Gastrocnemius medialis (tissue), 4 donors: ENCODE results near the gene RAD51B. TPM values are rescaled to one million over a fixed set of nuclear protein-coding genes. Genes with fewer than 3 reads are reported as not detected.

Experiments
- ATAC-seq, 2 donors: fragments of 150-250 bp; one replicate each; pipeline ENCODE4 v1.9.1; 2016
- DNase-seq, 2 donors: peaks; one replicate each; pipeline ENCODE4 v3.0.0-alpha.2; 2019
- H3K27ac ChIP-seq, 4 donors: fragments of 200-600 bp; sonication (generic); 1 replicate in 1 of 4; 2 replicates in 3 of 4; pipeline ENCODE4 v1.5.1; 2016 to 2018; ENCODE audit warnings: mild to moderate bottlenecking in 2 of 4, moderate library complexity in 1 of 4
- H3K27me3 ChIP-seq, 3 donors: fragments of 200-600 bp; sonication (generic) in 2 of 3; 1 replicate in 1 of 3; 2 replicates in 2 of 3; pipeline versions ENCODE4 v1.5.1 to v1.6.0; 2016 to 2019; ENCODE audit warnings: mild to moderate bottlenecking in 1 of 3, moderate library complexity in 1 of 3
- H3K36me3 ChIP-seq, 2 donors: fragments of 200-600 bp; sonication (generic) in 1 of 2; one replicate each; pipeline ENCODE4 v1.5.1; 2017 to 2018
- H3K4me1 ChIP-seq, 2 donors: fragments of 200-600 bp; sonication (generic) in 1 of 2; one replicate each; pipeline ENCODE4 v1.5.1; 2016 to 2017; ENCODE audit warnings: mild to moderate bottlenecking in 2 of 2
- H3K4me3 ChIP-seq, 4 donors: fragments of 200-600 bp; sonication (generic) in 3 of 4; 1 replicate in 1 of 4; 2 replicates in 3 of 4; pipeline ENCODE4 v1.5.1; 2016 to 2019; ENCODE audit warnings: mild to moderate bottlenecking in 2 of 4
- H3K9me3 ChIP-seq, 3 donors: fragments of 200-600 bp; sonication (generic) in 2 of 3; 1 replicate in 1 of 3; 2 replicates in 2 of 3; pipeline ENCODE4 v1.5.1; 2016 to 2019
- POLR2A ChIP-seq, 2 donors: fragments of 450-650 bp; IDR thresholded peaks; one replicate each; pipeline ENCODE4 v1.6.1; 2017; ENCODE audit warnings: antibody characterized with exemption in 2 of 2, mild to moderate bottlenecking in 2 of 2, moderate library complexity in 2 of 2
- in situ Hi-C, 4 donors: fragments of 200-750 bp; cut with MboI; loops; one replicate each; pipeline versions ENCODE4 v1.15.0 to v1.8.0; 2017; ENCODE audit warnings: low sequenced_read_pairs in 4 of 4
- intact Hi-C: fragments of 100-400 bp; cut with DNase I; formaldehyde crosslinking; loops from one replicate; pipeline ENCODE4 v1.15.1; 2023; ENCODE audit warnings: low total_unique reads
- total RNA-seq, 4 donors: library from RNA; depleted of rRNA; stranded (reverse); fragments of >200 nt; gene quantifications; one replicate each; pipeline versions ENCODE4 v1.1.0 to v1.2.3, GENCODE V29; 2016
- TF ChIP-seq, protein P1 (sequence below), 5 experiments: fragments of 450-650 bp in 3 of 5; fragments of 200-600 bp in 2 of 5; sonication (generic) in 2 of 5; IDR thresholded peaks in 4 of 5; conservative IDR thresholded peaks in 1 of 5; 1 replicate in 4 of 5; 2 replicates in 1 of 5; pipeline ENCODE4 v1.5.1; 2016 to 2019; ENCODE audit warnings: antibody characterized with exemption in 5 of 5, mild to moderate bottlenecking in 3 of 5, moderate library complexity in 3 of 5

The RAD51B gene
- total RNA-seq, 4 donors from 2014 or later: 1.6 to 3.3 (median 2.4) TPM

DNA sequence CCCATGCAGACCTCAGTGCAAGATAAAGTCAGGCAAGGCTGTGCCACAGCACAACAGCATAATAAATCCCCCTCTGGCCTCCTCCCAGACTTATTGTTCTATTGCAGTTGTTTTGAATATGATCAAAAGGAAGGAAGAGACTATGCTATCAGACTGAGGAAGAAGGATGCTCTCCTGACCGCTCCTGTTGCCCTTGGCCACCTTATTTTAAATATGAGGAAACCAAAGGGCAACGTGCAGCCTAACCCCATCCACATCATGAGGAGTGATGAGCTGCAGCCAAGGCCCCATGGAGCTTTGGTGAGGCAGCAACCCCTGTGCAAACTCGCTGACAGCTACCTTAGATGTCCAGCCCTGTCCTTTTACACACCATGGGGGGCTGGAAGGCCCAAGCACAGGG is 681.6 kb downstream of the RAD51B start:
- Histone ChIP-seq H3K9me3 (no peaks in the 10 kb centered on the region), H3K4me3 (no peak overlapping the region), H3K27me3 (no peaks in the 10 kb centered on the region), H3K36me3 (no peaks in the 10 kb centered on the region), H3K4me1 (peaks cover 5 to 6% of the 10 kb centered on the region in 2 donors), H3K27ac (no peak overlapping the region)
- ATAC-seq (no peak), DNase-seq (no peak)
- intact Hi-C loops: no loop called here
- TF ChIP-seq, protein P1, sequence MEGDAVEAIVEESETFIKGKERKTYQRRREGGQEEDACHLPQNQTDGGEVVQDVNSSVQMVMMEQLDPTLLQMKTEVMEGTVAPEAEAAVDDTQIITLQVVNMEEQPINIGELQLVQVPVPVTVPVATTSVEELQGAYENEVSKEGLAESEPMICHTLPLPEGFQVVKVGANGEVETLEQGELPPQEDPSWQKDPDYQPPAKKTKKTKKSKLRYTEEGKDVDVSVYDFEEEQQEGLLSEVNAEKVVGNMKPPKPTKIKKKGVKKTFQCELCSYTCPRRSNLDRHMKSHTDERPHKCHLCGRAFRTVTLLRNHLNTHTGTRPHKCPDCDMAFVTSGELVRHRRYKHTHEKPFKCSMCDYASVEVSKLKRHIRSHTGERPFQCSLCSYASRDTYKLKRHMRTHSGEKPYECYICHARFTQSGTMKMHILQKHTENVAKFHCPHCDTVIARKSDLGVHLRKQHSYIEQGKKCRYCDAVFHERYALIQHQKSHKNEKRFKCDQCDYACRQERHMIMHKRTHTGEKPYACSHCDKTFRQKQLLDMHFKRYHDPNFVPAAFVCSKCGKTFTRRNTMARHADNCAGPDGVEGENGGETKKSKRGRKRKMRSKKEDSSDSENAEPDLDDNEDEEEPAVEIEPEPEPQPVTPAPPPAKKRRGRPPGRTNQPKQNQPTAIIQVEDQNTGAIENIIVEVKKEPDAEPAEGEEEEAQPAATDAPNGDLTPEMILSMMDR (IDR thresholded peaks at IDR 0.05 in 4 of 5, conservative IDR thresholded peaks at IDR 0.05 in 1 of 5): no peak
- TF ChIP-seq POLR2A (IDR thresholded peaks at IDR 0.05): no peak
- in situ Hi-C loops: loop anchor here in 1 of 4 donors (25.0 kb wide), 1 partner anchor 564 kb away; no protein-coding TSS in a partner anchor

DNA sequence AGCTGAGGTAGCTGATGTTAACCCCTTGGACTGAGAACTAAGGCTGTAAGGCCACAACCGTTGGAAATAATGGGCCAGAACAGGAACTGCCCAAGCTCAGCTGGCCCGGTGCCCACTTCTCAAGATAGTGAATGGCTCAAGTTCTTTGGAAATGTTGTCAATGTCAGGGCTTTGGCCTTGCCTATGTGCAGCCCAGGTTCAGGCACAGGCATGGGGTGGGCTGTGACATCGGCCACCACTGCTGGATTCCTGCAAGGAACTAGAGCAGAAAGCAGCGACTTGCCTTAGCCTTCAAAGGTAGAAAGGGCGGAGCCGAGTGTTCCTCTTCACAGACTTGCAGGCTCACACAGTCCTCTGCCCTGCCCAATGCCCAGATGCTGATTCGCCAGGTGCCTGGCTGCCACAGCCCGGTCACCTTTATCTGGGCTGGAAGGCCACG is 682.1 kb downstream of the RAD51B start:
- TF ChIP-seq POLR2A (IDR thresholded peaks at IDR 0.05): no peak
- TF ChIP-seq, protein P1 (IDR thresholded peaks at IDR 0.05 in 4 of 5, conservative IDR thresholded peaks at IDR 0.05 in 1 of 5): no peak
- Histone ChIP-seq H3K27me3 (no peaks in the 10 kb centered on the region), H3K4me3 (no peak overlapping the region), H3K4me1 (peaks cover 9 to 10% of the 10 kb centered on the region in 2 donors), H3K27ac (no peak overlapping the region), H3K36me3 (no peaks in the 10 kb centered on the region), H3K9me3 (no peaks in the 10 kb centered on the region)
- intact Hi-C loops: no loop called here
- in situ Hi-C loops: loop anchor here in 1 of 4 donors (25.0 kb wide), 1 partner anchor 564 kb away; no protein-coding TSS in a partner anchor
- DNase-seq: peak in 1 of 2 donors; percentile 31
- ATAC-seq: no peak

DNA sequence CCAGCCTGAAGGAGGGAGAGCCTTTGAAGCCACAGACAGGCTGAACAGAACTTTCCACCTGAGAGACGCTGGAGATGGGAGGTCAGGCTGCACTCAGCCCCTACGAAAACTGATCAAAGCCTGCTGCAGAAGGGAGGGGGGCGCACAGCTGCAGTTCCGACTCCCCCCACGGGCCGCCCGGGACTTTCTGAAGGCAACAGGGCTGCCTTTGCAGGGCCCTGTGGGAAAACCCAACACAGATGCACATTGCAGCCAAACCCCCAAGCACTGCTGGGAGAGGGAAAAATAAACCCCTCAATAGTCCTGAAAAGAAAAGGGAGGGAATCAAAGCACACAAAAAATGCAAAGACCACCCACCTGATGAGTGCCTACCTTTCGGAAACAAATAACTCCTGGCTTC is 682.7 kb downstream of the RAD51B start:
- DNase-seq: no peak
- no peak for ATAC-seq

DNA sequence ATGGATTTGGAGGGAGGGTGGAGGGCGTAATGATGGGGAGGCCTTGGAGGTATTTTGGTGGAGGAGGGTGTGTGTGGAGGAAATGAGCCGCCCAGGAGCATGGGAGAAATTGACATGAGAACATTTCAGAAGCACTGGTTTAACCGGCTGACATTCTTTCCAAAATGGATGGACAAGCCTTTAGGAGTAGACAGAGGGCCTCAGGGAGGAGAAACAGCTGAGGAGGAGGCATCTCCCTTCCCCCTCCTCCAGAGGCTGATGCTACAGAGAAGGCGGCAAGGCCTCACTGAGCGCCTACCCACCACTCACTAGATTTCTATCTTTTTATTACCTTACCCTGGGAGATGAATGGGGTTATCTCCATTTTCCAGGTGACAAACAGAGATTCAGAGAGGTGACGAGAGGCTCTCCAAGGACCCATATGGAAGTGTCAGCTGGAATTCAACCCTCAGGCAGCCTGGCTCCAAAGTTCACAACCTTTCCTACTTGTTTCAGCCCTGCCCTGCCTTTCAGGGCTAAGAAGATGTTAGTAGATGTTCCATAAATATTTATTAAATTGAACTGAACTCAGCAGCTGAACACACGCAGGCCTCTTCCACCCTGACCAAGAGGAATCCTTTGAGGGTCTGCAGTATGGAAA is 683.7 kb downstream of the RAD51B start:
- ATAC-seq (no peak), DNase-seq (no peak)
- Histone ChIP-seq H3K4me1 (peaks cover 9 to 11% of the 10 kb centered on the region in 2 donors), H3K9me3 (no peaks in the 10 kb centered on the region), H3K27ac (no peak overlapping the region), H3K36me3 (no peaks in the 10 kb centered on the region), H3K27me3 (no peaks in the 10 kb centered on the region), H3K4me3 (no peak overlapping the region)
- in situ Hi-C loops (loop anchor here in 1 of 4 donors (25.0 kb wide), 1 partner anchor 566 kb away; no protein-coding TSS in a partner anchor), intact Hi-C loops (no loop called here)
- TF ChIP-seq, protein P1 (IDR thresholded peaks at IDR 0.05 in 4 of 5, conservative IDR thresholded peaks at IDR 0.05 in 1 of 5): no peak
- TF ChIP-seq POLR2A (IDR thresholded peaks at IDR 0.05): no peak

More for the DNA sequence above, 682.7 kb downstream of the RAD51B start:
- in situ Hi-C loops (loop anchor here in 1 of 4 donors (25.0 kb wide), 1 partner anchor 565 kb away; no protein-coding TSS in a partner anchor), intact Hi-C loops (no loop called here)
- TF ChIP-seq, protein P1 (IDR thresholded peaks at IDR 0.05 in 4 of 5, conservative IDR thresholded peaks at IDR 0.05 in 1 of 5): no peak
- no peak for TF ChIP-seq POLR2A (IDR thresholded peaks at IDR 0.05)
- H3K27ac ChIP-seq: no peak overlapping the region
- H3K9me3 ChIP-seq: no peaks in the 10 kb centered on the region
- no peaks in the 10 kb centered on the region for H3K36me3 ChIP-seq
- no peak overlapping the region for H3K4me3 ChIP-seq
- H3K27me3 ChIP-seq: no peaks in the 10 kb centered on the region
- H3K4me1 ChIP-seq: peaks cover 9 to 11% of the 10 kb centered on the region in 2 donors
